Ishikawa (cell line): ENCODE measurements around the gene ARID3A.

Source experiments
- CEBPB ChIP-seq: IDR thresholded peaks from 2 replicates; pipeline ENCODE4 v1.6.1; 2012
- CREB1 ChIP-seq: IDR thresholded peaks from 2 replicates; pipeline ENCODE4 v1.6.1; 2012; ENCODE audit warnings: low read depth
- EGR1 ChIP-seq: IDR thresholded peaks from 2 replicates; pipeline ENCODE4 v1.6.1; 2012
- EP300 ChIP-seq: IDR thresholded peaks from 2 replicates; pipeline ENCODE4 v1.6.1; 2012; ENCODE audit warnings: borderline replicate concordance
- FOXM1 ChIP-seq: IDR thresholded peaks from 2 replicates; pipeline ENCODE4 v1.6.1; 2012; ENCODE audit warnings: low read depth, borderline replicate concordance
- MAX ChIP-seq: IDR thresholded peaks from 2 replicates; pipeline ENCODE4 v1.6.1; 2012
- NFIC ChIP-seq: IDR thresholded peaks from 2 replicates; pipeline ENCODE4 v1.6.1; 2012
- RAD21 ChIP-seq: IDR thresholded peaks from 2 replicates; pipeline ENCODE4 v1.6.1; 2012; ENCODE audit warnings: low read depth
- REST ChIP-seq: IDR thresholded peaks from 2 replicates; pipeline ENCODE4 v1.6.1; 2012; ENCODE audit warnings: low read depth, mild to moderate bottlenecking
- TAF1 ChIP-seq: IDR thresholded peaks from 2 replicates; pipeline ENCODE4 v1.6.1; 2012; ENCODE audit warnings: low read depth, mild to moderate bottlenecking
- TCF12 ChIP-seq: IDR thresholded peaks from 2 replicates; pipeline ENCODE4 v1.6.1; 2012; ENCODE audit warnings: low read depth
- TEAD4 ChIP-seq: IDR thresholded peaks from 2 replicates; pipeline ENCODE4 v1.6.1; 2012
- YY1 ChIP-seq: IDR thresholded peaks from 2 replicates; pipeline ENCODE4 v1.6.1; 2012; ENCODE audit warnings: low read depth
- ZBTB7A ChIP-seq: IDR thresholded peaks from 2 replicates; pipeline ENCODE4 v1.6.1; 2012; ENCODE audit warnings: low read depth
- TF ChIP-seq, protein P1 (sequence below): IDR thresholded peaks from 2 replicates; pipeline ENCODE4 v1.6.1; 2012

Gene ARID3A

DNA sequence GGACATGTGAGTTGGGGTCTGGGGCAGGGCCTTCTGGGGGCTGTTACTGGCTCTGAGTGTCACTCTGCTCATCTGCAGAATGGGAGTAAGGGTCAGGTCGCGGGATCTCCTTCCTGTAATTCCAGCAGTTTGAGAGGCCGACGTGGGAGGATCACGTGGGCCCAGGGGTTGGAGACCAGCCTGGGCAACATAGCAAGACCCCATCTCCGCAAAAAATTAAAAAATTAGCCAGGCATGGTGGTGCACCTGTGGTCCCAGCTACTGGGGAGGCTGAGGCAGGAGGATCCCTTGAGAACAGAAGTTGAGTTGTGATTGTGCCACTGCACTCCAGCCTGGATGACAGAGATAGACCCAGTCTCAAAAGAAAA, 4.0 kb downstream of the ARID3A start:
- TF ChIP-seq CEBPB (no peak), REST (no peak), TEAD4 (no peak), YY1 (no peak), FOXM1 (no peak), NFIC (no peak), TAF1 (no peak), EP300 (no peak)

- TF ChIP-seq FOXM1 = no peak
Observed at GRCh38 chr19:931860-932647, 6.2 kb downstream of the ARID3A start.

DNA sequence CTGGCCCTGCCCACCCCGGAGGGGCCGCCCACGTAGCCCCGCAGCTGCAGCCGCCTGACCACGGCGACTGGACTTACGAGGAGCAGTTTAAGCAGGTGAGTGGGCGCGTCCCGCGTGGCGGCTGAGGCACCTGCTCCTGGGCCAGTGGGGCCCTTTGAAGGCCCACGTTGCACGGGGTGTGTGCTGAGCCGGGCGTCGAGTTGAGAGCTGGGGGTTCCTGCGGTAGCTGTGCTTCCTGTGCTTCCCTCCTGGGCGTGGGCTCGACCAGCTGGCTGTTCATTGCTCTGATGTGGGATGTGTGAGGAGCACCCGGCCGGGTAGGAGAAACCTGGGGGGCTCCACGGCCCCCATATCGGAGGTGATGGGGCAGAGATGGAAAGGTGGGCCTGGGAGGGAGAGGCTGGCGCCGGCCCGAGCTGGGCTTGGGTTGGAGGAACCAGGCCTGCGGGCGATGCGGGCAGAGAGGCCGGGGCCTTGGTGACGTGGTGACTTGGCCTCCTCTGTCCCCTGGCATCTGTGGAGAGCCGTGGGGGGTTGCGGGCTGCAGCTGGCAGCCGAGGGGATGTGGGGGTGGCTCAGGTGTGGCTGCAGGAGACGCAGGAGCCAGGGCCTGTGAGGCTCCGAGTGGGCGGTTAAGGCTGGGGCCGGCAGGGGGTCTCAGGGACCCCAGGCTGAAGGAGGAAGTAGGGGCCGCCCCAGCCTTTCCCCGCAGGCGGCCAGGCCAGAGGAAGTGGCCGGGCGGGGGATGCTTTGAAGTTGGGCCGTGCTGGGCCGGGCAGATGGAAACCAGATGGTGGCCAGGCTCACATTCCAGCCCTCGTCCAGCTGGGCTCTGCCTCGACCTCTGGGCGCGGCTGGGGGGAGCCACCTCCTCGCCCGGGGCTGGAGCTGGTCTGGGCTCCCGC, 7.1 kb downstream of the ARID3A start:
- TF ChIP-seq TEAD4 (peak; percentile 96), EP300 (peak; percentile 91), CREB1 (no peak), YY1 (0 out of 2 replicates have a peak, but pooled peaks have one; percentile 49), MAX (peak; percentile 75), NFIC (peak; percentile 93), FOXM1 (peak; percentile 69), CEBPB (no peak), REST (no peak), ZBTB7A (peak; percentile 95), RAD21 (peak; percentile 21; the same call in 1 of the 2 replicates), TAF1 (0 out of 2 replicates have a peak, but pooled peaks have one; percentile 20), TCF12 (peak; percentile 99), EGR1 (peak; percentile 76)
- TF ChIP-seq, protein P1, sequence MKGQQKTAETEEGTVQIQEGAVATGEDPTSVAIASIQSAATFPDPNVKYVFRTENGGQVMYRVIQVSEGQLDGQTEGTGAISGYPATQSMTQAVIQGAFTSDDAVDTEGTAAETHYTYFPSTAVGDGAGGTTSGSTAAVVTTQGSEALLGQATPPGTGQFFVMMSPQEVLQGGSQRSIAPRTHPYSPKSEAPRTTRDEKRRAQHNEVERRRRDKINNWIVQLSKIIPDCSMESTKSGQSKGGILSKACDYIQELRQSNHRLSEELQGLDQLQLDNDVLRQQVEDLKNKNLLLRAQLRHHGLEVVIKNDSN = peak; percentile 33; the same call in 1 of the 2 replicates

DNA sequence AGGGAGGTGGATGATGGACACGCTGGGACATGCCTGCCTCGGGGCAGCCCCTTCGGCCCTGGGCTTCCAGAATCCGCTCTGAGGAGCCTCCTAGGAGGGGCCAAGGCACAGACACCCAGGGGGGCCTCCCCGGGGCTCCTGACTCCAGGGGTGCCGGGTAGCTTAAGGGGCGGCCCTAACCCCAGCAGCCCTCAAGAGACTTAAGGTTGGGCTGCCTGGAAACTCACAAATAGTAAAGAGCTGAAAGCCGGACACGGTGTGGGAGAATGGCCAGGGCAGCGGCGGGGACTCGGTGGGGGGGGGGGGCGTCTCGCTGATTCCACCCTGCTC, 7.7 kb downstream of the ARID3A start:
- TF ChIP-seq, protein P1 = no peak
- TF ChIP-seq EP300 (no peak), REST (no peak), MAX (no peak), CREB1 (no peak), FOXM1 (no peak), NFIC (no peak), TEAD4 (no peak), ZBTB7A (no peak)
